Mesothelial cell of epicardium (in vitro differentiated cells): Measurements from ENCODE around the gene ROPN1. TPM values are rescaled to one million over a fixed set of nuclear protein-coding genes. Genes with fewer than 3 reads are reported as not detected.
"Not testable (repeated sequence)": the region's sequence is repeated elsewhere in the genome, so short reads cannot be mapped to it uniquely, and the experiment has no call there.

Source experiments
- DNase-seq, 2 experiments: peaks; one replicate each; pipeline ENCODE4 v3.0.0; 2021; ENCODE audit warnings: low spot score in 2 of 2; ENCODE audit not compliant: unreplicated experiment in 2 of 2
- H3K27ac Mint-ChIP-seq: 2 replicates; pipeline ENCODE4 v1.8.0; 2021; ENCODE audit warnings: mixed read lengths
- H3K27me3 Mint-ChIP-seq: 2 replicates; pipeline ENCODE4 v1.8.0; 2021; ENCODE audit warnings: low read depth, mixed read lengths
- H3K36me3 Mint-ChIP-seq: 2 replicates; pipeline ENCODE4 v1.8.0; 2021; ENCODE audit warnings: mixed read lengths
- H3K4me1 Mint-ChIP-seq: 2 replicates; pipeline ENCODE4 v1.8.0; 2021; ENCODE audit warnings: mixed read lengths
- H3K4me3 Mint-ChIP-seq: 2 replicates; pipeline ENCODE4 v1.8.0; 2021; ENCODE audit warnings: mild to moderate bottlenecking, moderate library complexity, mixed read lengths
- H3K9me3 Mint-ChIP-seq: 2 replicates; pipeline ENCODE4 v1.8.0; 2021; ENCODE audit warnings: mixed read lengths
- CTCF ChIP-seq: fragments of 200-600 bp; sonication (generic); IDR thresholded peaks from one replicate; pipeline ENCODE4 v1.5.0; 2021; ENCODE audit warnings: antibody characterized with exemption; ENCODE audit not compliant: unreplicated experiment
- total RNA-seq: library from RNA; stranded (reverse); gene quantifications from 3 replicates; pipeline ENCODE4 v1.2.1, GENCODE V29; 2021

The ROPN1 gene
- total RNA-seq, 1 donor from 2014 or later, result not detected

GRCh38 chr3:124034016-124034843 is 42.3 kb upstream of the ROPN1 start:
- Mint-ChIP-seq H3K4me1 (peaks cover 21% of the 10 kb centered on the region), H3K9me3 (peaks cover 4% of the 10 kb centered on the region), H3K27me3 (peaks cover 21% of the 10 kb centered on the region), H3K4me3 (peak overlapping the region; percentile 84), H3K27ac (peak overlapping the region; percentile 19), H3K36me3 (no peaks in the 10 kb centered on the region)
- TF ChIP-seq CTCF, result no peak
- peak; percentile 25 to 63 for DNase-seq

DNA sequence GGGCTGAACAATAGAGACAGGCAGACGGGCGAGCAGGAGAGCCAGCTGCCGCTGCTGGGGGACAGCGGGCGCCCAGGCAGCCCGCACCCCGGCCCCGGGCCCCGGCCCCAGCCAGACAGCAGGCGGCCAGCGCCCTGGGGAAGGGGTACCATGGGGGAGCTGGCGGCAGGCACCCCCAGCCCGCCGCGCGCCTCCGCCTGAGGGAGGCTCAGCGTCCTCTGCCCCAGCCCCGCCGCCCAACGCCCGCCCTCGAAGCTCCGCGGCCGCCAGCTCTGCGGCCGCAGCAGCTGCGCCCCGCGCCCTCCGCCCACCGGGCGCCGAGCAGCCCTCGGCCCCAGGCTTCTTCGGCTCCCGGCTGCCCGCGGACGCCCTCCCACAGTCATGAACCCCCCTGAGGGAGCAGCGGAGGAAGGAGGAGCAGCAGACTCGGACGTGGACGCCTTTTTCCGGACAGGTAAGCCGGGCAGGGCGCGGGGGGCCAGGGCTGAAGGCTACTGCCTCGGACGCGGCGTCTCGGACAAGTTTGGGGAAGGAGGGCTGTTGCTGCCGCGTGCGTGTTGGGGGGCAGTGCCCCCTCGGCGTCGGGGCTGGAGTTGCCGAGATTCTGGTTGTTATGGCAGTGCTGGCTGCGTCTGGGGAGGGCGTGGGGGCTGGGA is 41.6 kb upstream of the ROPN1 start, which contains the start of gene KALRN:
Gene KALRN, plus strand, starts transcription at position 10 of the 656 bp plus-strand sequence.
- H3K4me3 Mint-ChIP-seq, result peak within 1 kb of the TSS; percentile 84
- peaks cover 24% of the 10 kb centered on the region for H3K27me3 Mint-ChIP-seq
- TF ChIP-seq CTCF, result no peak
- H3K9me3 Mint-ChIP-seq, result peaks cover 4% of the 10 kb centered on the region
- no peaks in the 10 kb centered on the region for H3K36me3 Mint-ChIP-seq
- H3K4me1 Mint-ChIP-seq, result peaks cover 21% of the 10 kb centered on the region
- DNase-seq, result no peak
- H3K27ac Mint-ChIP-seq, result peak within 1 kb of the TSS; percentile 60

DNA sequence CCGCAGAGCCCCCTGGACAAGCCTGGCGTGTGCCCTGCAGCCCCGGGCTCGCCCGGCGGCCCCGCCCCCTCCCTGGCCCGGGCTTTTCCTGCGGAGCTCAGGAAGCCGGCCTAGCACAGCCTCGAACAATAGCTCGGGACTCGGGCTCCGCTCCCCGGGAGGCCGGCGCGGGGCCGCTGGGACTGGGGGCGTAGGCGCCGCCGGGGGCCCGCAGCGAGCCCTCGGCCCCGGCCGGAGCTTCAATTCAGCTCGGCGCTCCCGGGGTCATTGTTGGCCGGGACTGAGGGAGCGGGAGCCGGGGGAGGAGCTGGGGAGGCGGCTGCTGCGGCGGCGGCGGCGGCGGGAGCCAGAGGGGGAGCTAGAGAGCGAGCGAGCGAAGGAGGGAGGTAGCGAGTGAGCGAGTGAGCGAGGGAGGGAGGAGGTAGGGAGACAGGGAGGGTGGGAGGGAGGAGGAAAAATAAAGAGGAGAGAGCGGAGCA is 41.0 kb upstream of the ROPN1 start:
- Mint-ChIP-seq H3K4me3 (peak overlapping the region; percentile 79), H3K9me3 (peaks cover 4% of the 10 kb centered on the region)

GRCh38 chr3:124032311-124032880 is 40.5 kb upstream of the ROPN1 start:
- H3K4me1 Mint-ChIP-seq, result peaks cover 21% of the 10 kb centered on the region
- DNase-seq, result no peak
- H3K4me3 Mint-ChIP-seq, result peak overlapping the region; percentile 79
- peaks cover 31% of the 10 kb centered on the region for H3K27me3 Mint-ChIP-seq
- no peaks in the 10 kb centered on the region for H3K36me3 Mint-ChIP-seq
- H3K9me3 Mint-ChIP-seq, result peaks cover 4% of the 10 kb centered on the region
- peak overlapping the region; percentile 60 for H3K27ac Mint-ChIP-seq
- no peak for TF ChIP-seq CTCF

More for the DNA sequence above, 41.0 kb upstream of the ROPN1 start:
- peak; percentile 78 to 95 for DNase-seq
- peaks cover 28% of the 10 kb centered on the region for H3K27me3 Mint-ChIP-seq
- no peak overlapping the region for H3K27ac Mint-ChIP-seq
- peaks cover 21% of the 10 kb centered on the region for H3K4me1 Mint-ChIP-seq
- TF ChIP-seq CTCF, result peak; percentile 74
- H3K36me3 Mint-ChIP-seq, result no peaks in the 10 kb centered on the region

GRCh38 chr3:124026516-124026915 is 34.6 kb upstream of the ROPN1 start:
- Mint-ChIP-seq H3K27ac (no peak overlapping the region), H3K9me3 (no peaks in the 10 kb centered on the region), H3K4me3 (no peak overlapping the region), H3K4me1 (peaks cover 5% of the 10 kb centered on the region), H3K27me3 (peaks cover 13% of the 10 kb centered on the region), H3K36me3 (no peaks in the 10 kb centered on the region)
- no peak for DNase-seq
- no peak for TF ChIP-seq CTCF

- H3K27me3 Mint-ChIP-seq, result peaks cover 10% of the 10 kb centered on the region
- not testable (repeated sequence) for H3K36me3 Mint-ChIP-seq, H3K9me3 Mint-ChIP-seq, H3K4me1 Mint-ChIP-seq, DNase-seq, H3K27ac Mint-ChIP-seq, H3K4me3 Mint-ChIP-seq
Measured at GRCh38 chr3:124023531-124023930, 31.6 kb upstream of the ROPN1 start.
